Measurements from ENCODE around the gene MINDY3. TPM values are rescaled to one million over a fixed set of nuclear protein-coding genes. Genes with fewer than 3 reads are reported as not detected.

The MINDY3 gene
- total RNA-seq, 1 experiment from 2014 or later = 10.4 TPM

DNA sequence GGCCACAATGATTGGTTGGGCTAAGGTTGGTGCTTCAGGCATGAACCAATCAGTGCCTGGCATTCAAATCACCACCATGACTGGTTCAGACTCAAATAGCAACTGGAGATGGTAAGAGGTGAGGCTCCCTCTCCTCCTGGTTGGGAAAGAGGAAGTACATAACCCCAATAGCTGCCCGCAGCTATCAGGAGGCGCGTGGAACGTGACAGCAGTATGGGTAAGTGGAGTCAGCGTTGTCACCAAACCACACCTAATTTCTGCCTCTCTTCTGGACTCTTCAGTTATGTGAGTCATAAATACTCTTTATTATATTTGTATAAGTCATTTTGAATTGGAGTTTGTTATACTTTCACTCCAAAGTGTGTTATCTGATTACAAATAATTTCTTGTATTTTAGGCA is 122.7 kb downstream of the MINDY3 start:
- H3K4me1 ChIP-seq (ENCODE audit: control insufficient read depth, insufficient read depth, low read length) = no peaks in the 10 kb centered on the region
- intact Hi-C loops (cut with micrococcal nuclease; ENCODE audit: unreplicated experiment) = no loop called here
- ATAC-seq (no peak), DNase-seq (ENCODE audit: low read depth, low spot score) (no peak)
- H3K27me3 ChIP-seq (ENCODE audit: control insufficient read depth, insufficient read depth, low read length) = no peaks in the 10 kb centered on the region; the same call in 1 of the 2 replicates
- H3K4me3 ChIP-seq (ENCODE audit: low read depth in 2 of 2, low read length in 2 of 2) = no peak overlapping the region
- TF ChIP-seq SIN3A (IDR thresholded peaks at IDR 0.05; ENCODE audit: borderline replicate concordance, insufficient read depth, low read depth, low read length) = no peak
- TF ChIP-seq POLR2AphosphoS5 (IDR thresholded peaks at IDR 0.05; ENCODE audit: low read depth, low read length) = no peak
- TF ChIP-seq TCF7L2 (IDR thresholded peaks at IDR 0.05; ENCODE audit: low read depth, low read length) = no peak
- TF ChIP-seq, protein P1, sequence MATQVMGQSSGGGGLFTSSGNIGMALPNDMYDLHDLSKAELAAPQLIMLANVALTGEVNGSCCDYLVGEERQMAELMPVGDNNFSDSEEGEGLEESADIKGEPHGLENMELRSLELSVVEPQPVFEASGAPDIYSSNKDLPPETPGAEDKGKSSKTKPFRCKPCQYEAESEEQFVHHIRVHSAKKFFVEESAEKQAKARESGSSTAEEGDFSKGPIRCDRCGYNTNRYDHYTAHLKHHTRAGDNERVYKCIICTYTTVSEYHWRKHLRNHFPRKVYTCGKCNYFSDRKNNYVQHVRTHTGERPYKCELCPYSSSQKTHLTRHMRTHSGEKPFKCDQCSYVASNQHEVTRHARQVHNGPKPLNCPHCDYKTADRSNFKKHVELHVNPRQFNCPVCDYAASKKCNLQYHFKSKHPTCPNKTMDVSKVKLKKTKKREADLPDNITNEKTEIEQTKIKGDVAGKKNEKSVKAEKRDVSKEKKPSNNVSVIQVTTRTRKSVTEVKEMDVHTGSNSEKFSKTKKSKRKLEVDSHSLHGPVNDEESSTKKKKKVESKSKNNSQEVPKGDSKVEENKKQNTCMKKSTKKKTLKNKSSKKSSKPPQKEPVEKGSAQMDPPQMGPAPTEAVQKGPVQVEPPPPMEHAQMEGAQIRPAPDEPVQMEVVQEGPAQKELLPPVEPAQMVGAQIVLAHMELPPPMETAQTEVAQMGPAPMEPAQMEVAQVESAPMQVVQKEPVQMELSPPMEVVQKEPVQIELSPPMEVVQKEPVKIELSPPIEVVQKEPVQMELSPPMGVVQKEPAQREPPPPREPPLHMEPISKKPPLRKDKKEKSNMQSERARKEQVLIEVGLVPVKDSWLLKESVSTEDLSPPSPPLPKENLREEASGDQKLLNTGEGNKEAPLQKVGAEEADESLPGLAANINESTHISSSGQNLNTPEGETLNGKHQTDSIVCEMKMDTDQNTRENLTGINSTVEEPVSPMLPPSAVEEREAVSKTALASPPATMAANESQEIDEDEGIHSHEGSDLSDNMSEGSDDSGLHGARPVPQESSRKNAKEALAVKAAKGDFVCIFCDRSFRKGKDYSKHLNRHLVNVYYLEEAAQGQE (IDR thresholded peaks at IDR 0.05; ENCODE audit: insufficient read depth in 1 of 2, low read depth in 2 of 2, low read length in 1 of 2) = no peak
- TF ChIP-seq, protein P2, sequence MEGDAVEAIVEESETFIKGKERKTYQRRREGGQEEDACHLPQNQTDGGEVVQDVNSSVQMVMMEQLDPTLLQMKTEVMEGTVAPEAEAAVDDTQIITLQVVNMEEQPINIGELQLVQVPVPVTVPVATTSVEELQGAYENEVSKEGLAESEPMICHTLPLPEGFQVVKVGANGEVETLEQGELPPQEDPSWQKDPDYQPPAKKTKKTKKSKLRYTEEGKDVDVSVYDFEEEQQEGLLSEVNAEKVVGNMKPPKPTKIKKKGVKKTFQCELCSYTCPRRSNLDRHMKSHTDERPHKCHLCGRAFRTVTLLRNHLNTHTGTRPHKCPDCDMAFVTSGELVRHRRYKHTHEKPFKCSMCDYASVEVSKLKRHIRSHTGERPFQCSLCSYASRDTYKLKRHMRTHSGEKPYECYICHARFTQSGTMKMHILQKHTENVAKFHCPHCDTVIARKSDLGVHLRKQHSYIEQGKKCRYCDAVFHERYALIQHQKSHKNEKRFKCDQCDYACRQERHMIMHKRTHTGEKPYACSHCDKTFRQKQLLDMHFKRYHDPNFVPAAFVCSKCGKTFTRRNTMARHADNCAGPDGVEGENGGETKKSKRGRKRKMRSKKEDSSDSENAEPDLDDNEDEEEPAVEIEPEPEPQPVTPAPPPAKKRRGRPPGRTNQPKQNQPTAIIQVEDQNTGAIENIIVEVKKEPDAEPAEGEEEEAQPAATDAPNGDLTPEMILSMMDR (IDR thresholded peaks at IDR 0.05) = no peak
- ChIA-PET CTCF (no interaction called here), POLR2A (no interaction called here)
- H3K36me3 ChIP-seq (ENCODE audit: control insufficient read depth, insufficient read depth, low read length) = no peaks in the 10 kb centered on the region
- H3K9me3 ChIP-seq (ENCODE audit: control insufficient read depth, insufficient read depth, low read depth, low read length) = no peaks in the 10 kb centered on the region
- no peak overlapping the region for H3K27ac ChIP-seq (ENCODE audit: low read length)
- in situ Hi-C loops (cut with HindIII; ENCODE audit: low pct_unique_long_range_greater_than_20kb, low sequenced_read_pairs) = no loop called here
- BruUV-seq (replicated peaks) = no TSS peak

- Histone ChIP-seq H3K9me3 (ENCODE audit: control insufficient read depth, insufficient read depth, low read depth, low read length) (no peaks in the 10 kb centered on the region; the same call in 1 of the 2 replicates), H3K4me3 (ENCODE audit: low read depth in 2 of 2, low read length in 2 of 2) (no peak overlapping the region), H3K27ac (ENCODE audit: low read length) (no peak overlapping the region), H3K4me1 (ENCODE audit: control insufficient read depth, insufficient read depth, low read length) (no peaks in the 10 kb centered on the region), H3K36me3 (ENCODE audit: control insufficient read depth, insufficient read depth, low read length) (no peaks in the 10 kb centered on the region), H3K27me3 (ENCODE audit: control insufficient read depth, insufficient read depth, low read length) (no peaks in the 10 kb centered on the region; the same call in 1 of the 2 replicates)
- ChIA-PET POLR2A (no interaction called here), CTCF (no interaction called here)
- in situ Hi-C loops (cut with HindIII; ENCODE audit: low pct_unique_long_range_greater_than_20kb, low sequenced_read_pairs) = no loop called here
- no peak for ATAC-seq
- no peak for DNase-seq (ENCODE audit: low read depth, low spot score)
- TF ChIP-seq SIN3A (IDR thresholded peaks at IDR 0.05; ENCODE audit: borderline replicate concordance, insufficient read depth, low read depth, low read length) (no peak), POLR2AphosphoS5 (IDR thresholded peaks at IDR 0.05; ENCODE audit: low read depth, low read length) (no peak), TCF7L2 (IDR thresholded peaks at IDR 0.05; ENCODE audit: low read depth, low read length) (no peak)
- TF ChIP-seq, protein P1 (IDR thresholded peaks at IDR 0.05; ENCODE audit: insufficient read depth in 1 of 2, low read depth in 2 of 2, low read length in 1 of 2) = no peak
- TF ChIP-seq, protein P2 (IDR thresholded peaks at IDR 0.05) = no peak
- intact Hi-C loops (cut with micrococcal nuclease; ENCODE audit: unreplicated experiment) = no loop called here
- BruUV-seq (replicated peaks) = no TSS peak
Observed at GRCh38 chr10:15735763-15736162, 124.5 kb downstream of the MINDY3 start.

Data from Panc1 (cell line).